Uterus (tissue), 2 donors: ENCODE data around the gene PLA2G2D.

ENCODE experiments used
- CTCF ChIP-seq, 4 experiments: fragments of 200-600 bp in 2 of 4; fragments of 450-650 bp in 2 of 4; sonication (generic) in 2 of 4; IDR thresholded peaks; one replicate each; pipeline ENCODE4 v1.5.1; 2016 to 2019; ENCODE audit warnings: antibody characterized with exemption in 4 of 4, mild to moderate bottlenecking in 2 of 4, moderate library complexity in 1 of 4
- POLR2A ChIP-seq, 2 donors: fragments of 450-650 bp; IDR thresholded peaks; one replicate each; pipeline ENCODE4 v1.6.1; 2016; ENCODE audit warnings: antibody characterized with exemption in 2 of 2, mild to moderate bottlenecking in 1 of 2, moderate library complexity in 1 of 2

GRCh38 chr1:20107351-20107750 lies 12.0 kb downstream of the PLA2G2D start:
- TF ChIP-seq CTCF (IDR thresholded peaks at IDR 0.05) (no peak), POLR2A (IDR thresholded peaks at IDR 0.05) (no peak)
